ENCODE measurements around the gene SF3A2. TPM values are rescaled to one million over a fixed set of nuclear protein-coding genes. Genes with fewer than 3 reads are reported as not detected.

The SF3A2 gene
- total and polyA plus RNA-seq, 2 experiments from 2014 or later: 67.7 to 128 TPM

- Histone ChIP-seq H3K79me2 (replicated peaks; ENCODE audit: insufficient read depth) (no peaks in the 10 kb centered on the region), H3K4me3 (no peak overlapping the region), H3K36me3 (ENCODE audit: insufficient read depth) (peaks cover 6% of the 10 kb centered on the region; the same call in 1 of the 2 replicates), H3K27me3 (ENCODE audit: insufficient read depth) (no peaks in the 10 kb centered on the region), H3K4me2 (no peak overlapping the region), H3K4me1 (ENCODE audit: insufficient read depth) (no peaks in the 10 kb centered on the region), H3F3A (replicated peaks; ENCODE audit: low read depth) (0 out of 2 replicates have a peak, but pooled peaks cover 6% of the 10 kb centered on the region), H4K20me1 (replicated peaks; ENCODE audit: insufficient read depth) (0 out of 2 replicates have a peak, but pooled peaks cover 4% of the 10 kb centered on the region), H3K27ac (ENCODE audit: low read depth) (no peak overlapping the region), H3K9me2 (ENCODE audit: insufficient read depth) (no peaks in the 10 kb centered on the region), H2AFZ (no peak overlapping the region)
- Mint-ChIP-seq H3K9me3 (no peaks in the 10 kb centered on the region; the same call in 2 of the 3 replicates), H3K36me3 (ENCODE audit: low read depth) (peaks cover 41% of the 10 kb centered on the region), H3K4me1 (no peaks in the 10 kb centered on the region), H3K27ac (no peak overlapping the region), H3K27me3 (ENCODE audit: insufficient read depth, low read depth, poor library complexity) (peaks cover 11% of the 10 kb centered on the region), H3K4me3 (no peak overlapping the region)
- no peak for TF ChIP-seq ZNF462 (CRISPR knock-in tag; IDR thresholded peaks at IDR 0.05)
- TF ChIP-seq NANOG (IDR thresholded peaks at IDR 0.05; ENCODE audit: borderline replicate concordance): no peak
- no peak for TF ChIP-seq CREB1 (CRISPR knock-in tag; IDR thresholded peaks at IDR 0.05; ENCODE audit: low read depth)
- TF ChIP-seq EZH2 (IDR thresholded peaks at IDR 0.05; ENCODE audit: low read depth, unreplicated experiment): no peak
- TF ChIP-seq ZNF331 (CRISPR knock-in tag; IDR thresholded peaks at IDR 0.05; ENCODE audit: low read depth): no peak
- TF ChIP-seq ZNF114 (CRISPR knock-in tag; IDR thresholded peaks at IDR 0.05): no peak
- TF ChIP-seq CTCF (conservative IDR thresholded peaks at IDR 0.05; ENCODE audit: low read depth in 2 of 2): no peak
- no peak for TF ChIP-seq JUNB (IDR thresholded peaks at IDR 0.05; ENCODE audit: unreplicated experiment)
- no peak for TF ChIP-seq POLR2AphosphoS5 (IDR thresholded peaks at IDR 0.05; ENCODE audit: low read depth)
- TF ChIP-seq STAT1 (IDR thresholded peaks at IDR 0.05; ENCODE audit: unreplicated experiment): no peak
- no peak for TF ChIP-seq EZH2phosphoT487 (IDR thresholded peaks at IDR 0.05; ENCODE audit: unreplicated experiment)
- TF ChIP-seq, protein P1, sequence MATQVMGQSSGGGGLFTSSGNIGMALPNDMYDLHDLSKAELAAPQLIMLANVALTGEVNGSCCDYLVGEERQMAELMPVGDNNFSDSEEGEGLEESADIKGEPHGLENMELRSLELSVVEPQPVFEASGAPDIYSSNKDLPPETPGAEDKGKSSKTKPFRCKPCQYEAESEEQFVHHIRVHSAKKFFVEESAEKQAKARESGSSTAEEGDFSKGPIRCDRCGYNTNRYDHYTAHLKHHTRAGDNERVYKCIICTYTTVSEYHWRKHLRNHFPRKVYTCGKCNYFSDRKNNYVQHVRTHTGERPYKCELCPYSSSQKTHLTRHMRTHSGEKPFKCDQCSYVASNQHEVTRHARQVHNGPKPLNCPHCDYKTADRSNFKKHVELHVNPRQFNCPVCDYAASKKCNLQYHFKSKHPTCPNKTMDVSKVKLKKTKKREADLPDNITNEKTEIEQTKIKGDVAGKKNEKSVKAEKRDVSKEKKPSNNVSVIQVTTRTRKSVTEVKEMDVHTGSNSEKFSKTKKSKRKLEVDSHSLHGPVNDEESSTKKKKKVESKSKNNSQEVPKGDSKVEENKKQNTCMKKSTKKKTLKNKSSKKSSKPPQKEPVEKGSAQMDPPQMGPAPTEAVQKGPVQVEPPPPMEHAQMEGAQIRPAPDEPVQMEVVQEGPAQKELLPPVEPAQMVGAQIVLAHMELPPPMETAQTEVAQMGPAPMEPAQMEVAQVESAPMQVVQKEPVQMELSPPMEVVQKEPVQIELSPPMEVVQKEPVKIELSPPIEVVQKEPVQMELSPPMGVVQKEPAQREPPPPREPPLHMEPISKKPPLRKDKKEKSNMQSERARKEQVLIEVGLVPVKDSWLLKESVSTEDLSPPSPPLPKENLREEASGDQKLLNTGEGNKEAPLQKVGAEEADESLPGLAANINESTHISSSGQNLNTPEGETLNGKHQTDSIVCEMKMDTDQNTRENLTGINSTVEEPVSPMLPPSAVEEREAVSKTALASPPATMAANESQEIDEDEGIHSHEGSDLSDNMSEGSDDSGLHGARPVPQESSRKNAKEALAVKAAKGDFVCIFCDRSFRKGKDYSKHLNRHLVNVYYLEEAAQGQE (IDR thresholded peaks at IDR 0.05; ENCODE audit: unreplicated experiment): no peak
- TF ChIP-seq ETS1 (IDR thresholded peaks at IDR 0.05): no peak
- ATAC-seq: no peak
- no peak for DNase-seq (ENCODE audit: low spot score)
Observed at GRCh38 chr19:2217591-2217990, 19.0 kb upstream of the SF3A2 start.

Data from GM23338 (cell line).